PFSK-1 (cell line): ENCODE results near the gene ANAPC13.

Experiments
- FOXP2 ChIP-seq: optimal IDR thresholded peaks from 2 replicates; pipeline ENCODE3; 2011; ENCODE audit warnings: borderline replicate concordance, control low read depth, inconsistent platforms; ENCODE audit not compliant: insufficient read depth; ENCODE audit errors: extremely low read length, extremely low read depth
- POLR2AphosphoS5 ChIP-seq: IDR thresholded peaks from 2 replicates; pipeline ENCODE4 v1.6.1; 2012; ENCODE audit warnings: low read depth, mild to moderate bottlenecking, control low read depth, low read length, moderate library complexity
- SIN3A ChIP-seq: IDR thresholded peaks from 2 replicates; pipeline ENCODE4 v1.6.1; 2012; ENCODE audit warnings: mild to moderate bottlenecking, low read length, moderate library complexity, borderline replicate concordance; ENCODE audit not compliant: insufficient read depth
- TAF1 ChIP-seq: IDR thresholded peaks from 2 replicates; pipeline ENCODE4 v1.6.1; 2012; ENCODE audit warnings: low read length, control low read depth, borderline replicate concordance; ENCODE audit not compliant: insufficient read depth
- TF ChIP-seq, protein P1 (sequence below), 2 experiments: IDR thresholded peaks; 2 replicates each; pipeline versions ENCODE4 v1.6.1 to v1.8.0; 2011 to 2012; ENCODE audit warnings: low read depth in 2 of 2, low read length in 2 of 2, control low read depth in 1 of 2, inconsistent platforms in 1 of 2, mild to moderate bottlenecking in 1 of 2, moderate library complexity in 1 of 2; ENCODE audit not compliant: insufficient read depth in 1 of 2

ANAPC13 gene

DNA sequence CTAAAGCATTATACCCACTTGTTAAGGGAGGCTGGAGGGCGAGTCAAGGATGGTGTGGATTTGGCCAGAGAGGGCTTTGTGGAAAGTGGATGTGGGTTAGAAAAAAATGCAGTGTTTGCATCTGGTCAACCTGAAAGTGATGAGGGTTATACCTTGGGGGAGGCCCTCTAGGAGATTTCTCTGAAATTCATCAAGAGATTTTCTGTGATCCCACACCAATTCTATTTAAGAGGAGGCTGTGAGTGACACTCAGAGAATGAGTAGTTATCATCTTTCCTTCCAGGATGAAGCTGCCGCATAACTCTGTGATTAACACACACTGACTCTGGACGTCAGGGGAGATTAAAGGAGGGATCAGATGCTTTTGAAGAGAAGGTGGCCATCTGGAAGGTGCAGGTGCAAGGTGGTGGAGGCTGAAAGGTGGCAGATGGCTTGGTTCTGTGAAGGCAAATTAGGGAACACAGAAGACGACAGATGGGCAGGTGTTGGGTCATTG lies 54.8 kb downstream of the ANAPC13 start:
- TF ChIP-seq POLR2AphosphoS5, result no peak
- TF ChIP-seq FOXP2, result no peak

DNA sequence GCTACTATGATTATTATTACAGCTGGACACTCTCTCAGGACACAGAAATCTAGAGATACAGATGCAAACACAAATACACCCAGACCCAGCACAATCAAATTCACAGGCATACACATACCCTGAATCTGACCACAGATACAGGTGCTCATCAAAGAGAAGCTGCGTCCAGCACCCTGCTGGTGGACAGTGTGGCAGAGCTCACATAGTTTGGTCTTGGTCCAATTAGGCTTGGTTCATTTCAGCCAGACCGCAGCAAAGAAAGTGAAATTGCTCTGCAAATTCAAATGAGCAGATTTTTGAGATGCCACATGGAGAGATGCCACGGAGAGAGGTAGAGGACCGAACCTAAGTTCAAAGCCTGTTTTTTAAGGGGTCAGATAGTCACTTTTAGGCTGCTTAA lies 55.6 kb downstream of the ANAPC13 start:
- TF ChIP-seq SIN3A (no peak), FOXP2 (no peak), TAF1 (no peak), POLR2AphosphoS5 (no peak)
- TF ChIP-seq, protein P1, sequence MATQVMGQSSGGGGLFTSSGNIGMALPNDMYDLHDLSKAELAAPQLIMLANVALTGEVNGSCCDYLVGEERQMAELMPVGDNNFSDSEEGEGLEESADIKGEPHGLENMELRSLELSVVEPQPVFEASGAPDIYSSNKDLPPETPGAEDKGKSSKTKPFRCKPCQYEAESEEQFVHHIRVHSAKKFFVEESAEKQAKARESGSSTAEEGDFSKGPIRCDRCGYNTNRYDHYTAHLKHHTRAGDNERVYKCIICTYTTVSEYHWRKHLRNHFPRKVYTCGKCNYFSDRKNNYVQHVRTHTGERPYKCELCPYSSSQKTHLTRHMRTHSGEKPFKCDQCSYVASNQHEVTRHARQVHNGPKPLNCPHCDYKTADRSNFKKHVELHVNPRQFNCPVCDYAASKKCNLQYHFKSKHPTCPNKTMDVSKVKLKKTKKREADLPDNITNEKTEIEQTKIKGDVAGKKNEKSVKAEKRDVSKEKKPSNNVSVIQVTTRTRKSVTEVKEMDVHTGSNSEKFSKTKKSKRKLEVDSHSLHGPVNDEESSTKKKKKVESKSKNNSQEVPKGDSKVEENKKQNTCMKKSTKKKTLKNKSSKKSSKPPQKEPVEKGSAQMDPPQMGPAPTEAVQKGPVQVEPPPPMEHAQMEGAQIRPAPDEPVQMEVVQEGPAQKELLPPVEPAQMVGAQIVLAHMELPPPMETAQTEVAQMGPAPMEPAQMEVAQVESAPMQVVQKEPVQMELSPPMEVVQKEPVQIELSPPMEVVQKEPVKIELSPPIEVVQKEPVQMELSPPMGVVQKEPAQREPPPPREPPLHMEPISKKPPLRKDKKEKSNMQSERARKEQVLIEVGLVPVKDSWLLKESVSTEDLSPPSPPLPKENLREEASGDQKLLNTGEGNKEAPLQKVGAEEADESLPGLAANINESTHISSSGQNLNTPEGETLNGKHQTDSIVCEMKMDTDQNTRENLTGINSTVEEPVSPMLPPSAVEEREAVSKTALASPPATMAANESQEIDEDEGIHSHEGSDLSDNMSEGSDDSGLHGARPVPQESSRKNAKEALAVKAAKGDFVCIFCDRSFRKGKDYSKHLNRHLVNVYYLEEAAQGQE (IDR thresholded peaks at IDR 0.05; ENCODE audit: insufficient read depth in 1 of 2, low read depth in 2 of 2, low read length in 2 of 2), result no peak

DNA sequence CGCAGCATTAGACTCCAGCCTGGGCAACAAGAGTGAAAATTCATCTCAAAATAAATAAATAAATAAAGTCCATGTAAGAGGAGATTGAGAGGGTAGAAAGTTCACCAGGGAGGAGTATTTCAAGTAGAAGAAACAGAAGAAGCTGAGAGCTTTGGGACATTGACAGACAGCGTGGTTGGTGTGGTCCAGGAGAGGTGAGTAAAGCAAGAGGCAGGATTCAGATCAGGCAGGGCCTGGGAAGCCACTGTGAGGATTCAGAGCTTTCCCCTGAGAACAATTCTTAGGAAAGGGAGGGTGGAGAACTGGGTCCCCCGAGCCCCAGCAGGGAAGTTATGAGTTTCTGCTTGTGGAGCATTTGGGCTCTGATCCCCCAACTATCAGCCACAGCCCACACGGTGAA lies 57.4 kb downstream of the ANAPC13 start:
- no peak for TF ChIP-seq SIN3A
- TF ChIP-seq, protein P1 (IDR thresholded peaks at IDR 0.05; ENCODE audit: insufficient read depth in 1 of 2, low read depth in 2 of 2, low read length in 2 of 2), result no peak
- TF ChIP-seq POLR2AphosphoS5, result no peak
- no peak for TF ChIP-seq TAF1
- no peak for TF ChIP-seq FOXP2
